HG03103 (cell line): ENCODE data around the gene FCGR3A.
"Not testable (repeated sequence)": the region's sequence is repeated elsewhere in the genome, so short reads cannot be mapped to it uniquely, and the experiment has no call there.

Experiments
- ATAC-seq: cut with Tn5 transposase; IDR thresholded peaks from one replicate; pipeline ENCODE4 v1.9.1; 2021; ENCODE audit warnings: low read depth; ENCODE audit not compliant: unreplicated experiment

FCGR3A gene

GRCh38 chr1:161549652-161550051, at the start of gene FCGR3A:
Gene FCGR3A, minus strand, starts transcription at chr1:161549818. Its CDS starts 82 bp downstream, at chr1:161549736.
- ATAC-seq: no peak

DNA sequence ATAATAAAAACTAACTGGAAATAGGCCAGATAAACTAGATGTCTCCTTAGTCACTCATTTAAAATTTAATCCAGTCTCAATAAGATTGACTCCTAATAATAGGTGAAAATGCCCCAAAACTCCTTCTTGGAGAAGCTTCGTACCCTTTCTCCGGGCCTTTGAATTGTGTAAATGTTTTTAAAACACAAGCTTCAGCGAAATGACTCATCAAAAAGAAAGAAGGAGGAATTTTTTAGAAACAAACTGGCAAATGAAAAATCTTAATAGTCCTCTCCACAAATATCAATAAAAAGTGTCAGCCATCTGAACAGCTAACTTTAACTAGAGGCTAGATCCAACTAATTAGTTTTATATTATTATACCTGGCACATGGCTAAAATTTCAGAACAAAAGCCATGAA, 47.5 kb upstream of the FCGR3A start:
- ATAC-seq: not testable (repeated sequence)

GRCh38 chr1:161595583-161595982, 46.0 kb upstream of the FCGR3A start:
- not testable (repeated sequence) for ATAC-seq

GRCh38 chr1:161595173-161595572, 45.6 kb upstream of the FCGR3A start:
- ATAC-seq: not testable (repeated sequence)

- ATAC-seq: not testable (repeated sequence)
Measured at GRCh38 chr1:161594269-161594984, 44.8 kb upstream of the FCGR3A start.

- ATAC-seq: not testable (repeated sequence)
Measured at GRCh38 chr1:161593092-161593755, 43.6 kb upstream of the FCGR3A start.

- not testable (repeated sequence) for ATAC-seq
Measured at GRCh38 chr1:161592586-161592985, 43.0 kb upstream of the FCGR3A start.

DNA sequence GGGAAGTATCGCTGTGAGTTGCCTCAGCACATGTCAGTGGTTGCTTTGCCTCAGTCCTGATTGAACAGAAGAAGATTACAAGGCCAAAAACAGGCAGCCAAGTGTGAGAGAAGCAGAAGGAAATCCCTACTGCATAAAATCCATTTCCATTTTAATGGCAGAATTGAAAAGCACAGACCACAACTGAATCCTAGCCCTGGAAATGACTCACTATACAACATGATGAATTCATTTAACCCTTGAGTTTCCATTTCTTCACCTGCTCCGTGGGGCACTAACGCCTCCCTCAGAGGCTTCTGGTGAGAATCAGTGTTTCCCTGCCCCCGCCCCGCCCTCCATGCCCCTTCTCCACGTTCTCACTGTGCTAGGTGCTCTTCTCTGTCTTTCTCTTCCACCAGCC, 40.3 kb upstream of the FCGR3A start:
- ATAC-seq: not testable (repeated sequence)

DNA sequence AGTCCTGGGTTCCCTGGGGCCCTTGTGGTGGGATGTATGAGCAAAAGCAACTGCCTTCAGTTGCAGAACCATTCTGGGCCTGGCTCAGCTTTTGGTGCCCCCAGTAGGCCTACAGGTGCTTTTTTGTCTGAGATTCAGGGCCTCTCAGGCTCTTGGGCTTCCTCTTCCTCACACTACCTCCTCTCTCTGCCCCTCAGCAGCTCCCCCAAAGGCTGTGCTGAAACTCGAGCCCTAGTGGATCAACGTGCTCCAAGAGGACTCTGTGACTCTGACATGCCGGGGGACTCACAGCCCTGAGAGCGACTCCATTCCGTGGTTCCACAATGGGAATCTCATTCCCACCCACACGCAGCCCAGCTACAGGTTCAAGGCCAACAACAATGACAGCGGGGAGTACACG, 39.7 kb upstream of the FCGR3A start:
- not testable (repeated sequence) for ATAC-seq

- not testable (repeated sequence) for ATAC-seq
Measured at GRCh38 chr1:161588596-161588995, 39.0 kb upstream of the FCGR3A start.

DNA sequence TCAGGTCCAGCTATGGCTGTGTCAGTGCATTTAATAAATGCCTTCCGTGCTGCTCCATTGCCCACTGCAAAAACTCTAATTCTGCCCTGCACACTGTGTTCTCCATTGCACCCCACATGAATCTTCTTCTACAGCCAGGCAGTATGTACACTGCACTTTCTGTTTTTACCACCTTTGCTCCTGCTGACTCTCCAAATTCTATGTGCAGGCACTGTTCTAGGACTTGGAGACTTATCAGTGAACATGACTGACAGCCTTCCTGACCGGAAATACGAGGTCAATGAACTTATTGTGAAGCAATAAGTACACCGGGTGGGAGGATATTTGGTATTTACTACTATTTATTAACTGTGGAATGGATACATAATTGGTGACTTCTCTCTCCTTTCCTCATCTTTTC, 33.3 kb upstream of the FCGR3A start:
- ATAC-seq: not testable (repeated sequence)

GRCh38 chr1:161580879-161581537, 31.4 kb upstream of the FCGR3A start:
- ATAC-seq: peak; percentile 62

DNA sequence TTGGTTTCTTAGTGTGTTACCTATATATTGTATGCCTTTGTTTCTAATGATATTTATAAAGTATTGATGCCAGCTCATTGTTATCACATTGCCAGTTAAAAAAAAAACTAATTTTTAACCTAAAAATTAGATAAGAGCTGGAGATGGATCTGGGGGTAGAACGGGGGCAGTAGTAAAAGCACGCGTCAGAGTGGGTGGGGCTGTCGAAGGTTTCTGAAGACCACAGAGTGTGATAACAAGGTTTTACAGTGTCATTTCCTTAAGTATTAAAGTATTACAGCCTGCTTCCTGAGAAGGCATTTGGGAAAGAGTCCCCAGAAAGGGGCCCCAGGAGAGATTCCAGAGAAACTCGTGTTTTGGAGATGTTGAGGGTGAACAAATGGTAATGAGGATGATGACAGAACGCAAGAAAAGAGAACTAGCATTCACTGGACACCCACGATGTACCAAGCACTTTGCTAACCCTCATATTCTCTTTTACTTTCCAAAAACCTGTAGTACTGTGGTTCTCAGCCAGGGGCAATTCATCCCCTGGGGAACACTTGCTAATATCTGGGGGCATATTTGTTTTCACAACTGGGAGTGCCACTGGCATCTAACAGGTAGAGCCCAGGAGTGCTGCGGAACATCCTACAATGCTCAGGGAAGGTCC, 30.4 kb upstream of the FCGR3A start:
- not testable (repeated sequence) for ATAC-seq

DNA sequence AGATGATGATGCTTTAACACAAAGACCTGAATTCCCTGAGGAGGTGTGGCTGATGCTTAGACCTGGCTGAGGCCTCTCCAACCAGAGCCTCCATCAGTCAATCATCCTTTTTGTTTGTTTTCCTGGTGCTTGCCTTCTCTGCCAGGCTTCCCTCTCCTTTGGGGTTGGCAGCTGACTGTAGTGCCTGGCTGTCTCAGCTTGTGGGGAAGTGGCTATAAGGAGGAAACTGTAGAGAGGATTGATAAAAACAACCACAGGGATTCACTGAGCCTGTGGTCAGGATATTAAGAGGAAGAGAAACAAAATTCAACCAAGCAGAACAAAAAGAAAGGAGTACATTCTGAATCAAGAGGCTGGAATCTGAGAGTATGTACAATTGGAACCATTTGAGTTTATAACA, 27.1 kb upstream of the FCGR3A start:
- not testable (repeated sequence) for ATAC-seq

- not testable (repeated sequence) for ATAC-seq
Measured at GRCh38 chr1:161571703-161572102, 22.1 kb upstream of the FCGR3A start.

DNA sequence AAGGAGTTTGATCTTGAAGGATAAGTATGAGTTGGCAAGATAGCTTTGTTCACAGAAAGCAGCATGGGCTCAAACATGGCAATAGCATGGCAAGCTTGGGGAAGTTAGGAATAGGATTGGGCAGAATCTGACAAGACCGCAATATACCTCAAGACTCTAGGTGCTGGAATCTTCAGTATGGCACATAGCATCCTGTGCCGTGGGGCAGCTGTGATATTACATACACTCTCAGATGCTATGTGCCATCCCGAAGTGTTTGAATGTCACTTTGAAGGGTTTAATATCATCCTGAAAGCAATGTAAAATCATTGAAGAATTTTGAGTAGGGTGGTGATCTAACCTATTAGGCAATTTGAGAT, 17.0 kb upstream of the FCGR3A start:
- ATAC-seq: not testable (repeated sequence)

DNA sequence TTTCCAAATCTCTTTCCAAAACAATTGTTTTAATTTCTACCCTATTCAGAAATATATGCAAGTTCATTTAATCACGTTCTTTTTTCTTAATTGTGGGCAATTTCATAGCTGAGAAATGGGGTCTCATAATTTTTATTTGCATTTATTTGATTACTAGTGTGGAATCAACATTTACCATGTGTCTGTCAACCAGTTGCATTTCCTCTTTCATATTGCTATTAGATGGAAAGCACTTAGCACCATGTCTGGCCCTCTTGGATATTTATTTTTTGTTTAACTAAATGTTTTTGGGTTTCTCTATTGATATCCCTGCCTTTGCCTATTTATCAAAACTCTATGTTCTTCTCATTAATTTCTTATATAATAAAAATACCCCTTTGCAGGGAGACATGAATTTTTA, 13.9 kb upstream of the FCGR3A start:
- ATAC-seq: not testable (repeated sequence)

- ATAC-seq: not testable (repeated sequence)
Measured at GRCh38 chr1:161562441-161562840, 12.8 kb upstream of the FCGR3A start.

- ATAC-seq: not testable (repeated sequence)
Measured at GRCh38 chr1:161560960-161561715, 11.5 kb upstream of the FCGR3A start.
